ENCODE data around the gene ZNF391. TPM values are rescaled to one million over a fixed set of nuclear protein-coding genes. Genes with fewer than 3 reads are reported as not detected.

The ZNF391 gene
- total RNA-seq, 1 donor from 2014 or later, result 14.2 TPM

DNA sequence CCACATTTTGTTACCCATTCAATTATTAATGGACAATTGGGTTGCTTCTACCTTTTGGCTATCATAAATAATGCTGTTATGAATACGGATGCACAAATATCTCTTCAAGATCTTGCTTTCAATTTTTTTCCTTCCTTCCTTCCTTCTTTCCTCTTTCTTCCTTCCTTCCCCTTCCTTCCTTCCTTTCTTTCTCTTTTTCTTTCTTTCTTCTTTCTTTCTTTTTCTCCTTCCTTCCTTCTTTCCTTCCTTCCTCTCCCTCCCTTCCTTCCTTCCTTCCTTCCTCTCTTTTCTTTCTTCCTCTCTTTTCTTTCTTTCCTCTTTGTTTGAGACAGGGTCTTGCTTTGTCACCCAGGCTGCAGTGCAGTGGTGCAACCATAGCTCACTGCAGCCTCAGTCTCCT lies 45.2 kb downstream of the ZNF391 start:
- Histone ChIP-seq H3K4me1 (no peaks in the 10 kb centered on the region), H3K9me3 (no peaks in the 10 kb centered on the region)
- intact Hi-C loops (cut with DNase I), result no loop called here

GRCh38 chr6:27439371-27439770 lies 50.8 kb downstream of the ZNF391 start:
- intact Hi-C loops (cut with DNase I), result no loop called here

More for the DNA sequence above, 45.2 kb downstream of the ZNF391 start:
- no peak for DNase-seq (ENCODE audit: extremely low spot score in 2 of 2)
- H3K27me3 ChIP-seq, result no peaks in the 10 kb centered on the region
- no peak overlapping the region for H3K4me3 ChIP-seq
- no peak overlapping the region for H3K27ac ChIP-seq
- TF ChIP-seq CTCF (IDR thresholded peaks at IDR 0.05) (no peak), POLR2A (IDR thresholded peaks at IDR 0.05) (no peak), POLR2AphosphoS5 (IDR thresholded peaks at IDR 0.05; ENCODE audit: insufficient read depth in 1 of 2, low read depth in 1 of 2) (no peak)
- no peaks in the 10 kb centered on the region for H3K36me3 ChIP-seq

GRCh38 chr6:27441001-27441400 lies 52.4 kb downstream of the ZNF391 start:
- H3K4me1 ChIP-seq, result no peaks in the 10 kb centered on the region
- H3K27me3 ChIP-seq, result no peaks in the 10 kb centered on the region
- no peak for TF ChIP-seq POLR2A (IDR thresholded peaks at IDR 0.05)
- TF ChIP-seq POLR2AphosphoS5 (IDR thresholded peaks at IDR 0.05; ENCODE audit: insufficient read depth in 1 of 2, low read depth in 1 of 2), result no peak
- TF ChIP-seq CTCF (IDR thresholded peaks at IDR 0.05), result no peak
- DNase-seq (ENCODE audit: extremely low spot score in 2 of 2), result no peak
- no peak overlapping the region for H3K27ac ChIP-seq
- H3K4me3 ChIP-seq, result no peak overlapping the region
- H3K36me3 ChIP-seq, result no peaks in the 10 kb centered on the region
- H3K9me3 ChIP-seq, result no peaks in the 10 kb centered on the region
- intact Hi-C loops (cut with DNase I), result no loop called here

More at GRCh38 chr6:27439371-27439770, 50.8 kb downstream of the ZNF391 start:
- TF ChIP-seq POLR2A (IDR thresholded peaks at IDR 0.05), result no peak
- TF ChIP-seq CTCF (IDR thresholded peaks at IDR 0.05), result no peak
- no peak for TF ChIP-seq POLR2AphosphoS5 (IDR thresholded peaks at IDR 0.05; ENCODE audit: insufficient read depth in 1 of 2, low read depth in 1 of 2)
- Histone ChIP-seq H3K4me3 (no peak overlapping the region), H3K4me1 (no peaks in the 10 kb centered on the region), H3K27me3 (no peaks in the 10 kb centered on the region), H3K27ac (no peak overlapping the region), H3K9me3 (no peaks in the 10 kb centered on the region), H3K36me3 (no peaks in the 10 kb centered on the region)
- no peak for DNase-seq (ENCODE audit: extremely low spot score in 2 of 2)

DNA sequence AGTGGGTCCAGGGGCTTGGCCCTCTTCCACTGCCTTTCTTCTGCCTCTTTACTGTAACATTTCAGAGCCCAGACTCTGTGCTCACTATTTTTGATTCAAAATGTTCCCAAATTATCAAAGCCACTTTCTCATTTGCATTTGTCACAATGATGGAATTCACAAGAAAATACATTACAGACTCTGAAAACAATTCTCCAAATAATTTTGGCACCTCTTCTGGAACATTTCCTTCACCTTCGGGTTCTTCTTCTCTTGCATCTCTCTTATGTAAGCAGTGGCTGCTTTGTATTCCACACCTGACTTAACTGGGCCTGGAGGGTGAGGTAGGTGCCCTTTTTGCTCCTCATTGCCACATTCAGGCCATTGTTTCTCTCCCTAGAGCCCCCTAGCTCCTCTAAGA lies 54.4 kb downstream of the ZNF391 start:
- Histone ChIP-seq H3K4me1 (no peaks in the 10 kb centered on the region), H3K4me3 (no peak overlapping the region), H3K9me3 (peaks cover 4% of the 10 kb centered on the region), H3K36me3 (no peaks in the 10 kb centered on the region), H3K27me3 (no peaks in the 10 kb centered on the region), H3K27ac (no peak overlapping the region)
- DNase-seq (ENCODE audit: extremely low spot score in 2 of 2), result no peak
- TF ChIP-seq POLR2A (IDR thresholded peaks at IDR 0.05) (no peak), POLR2AphosphoS5 (IDR thresholded peaks at IDR 0.05; ENCODE audit: insufficient read depth in 1 of 2, low read depth in 1 of 2) (no peak), CTCF (IDR thresholded peaks at IDR 0.05) (no peak)
- intact Hi-C loops (cut with DNase I), result no loop called here

- no peak for DNase-seq (ENCODE audit: extremely low spot score in 2 of 2)
These were observed 59.9 kb downstream of the ZNF391 start for GRCh38 chr6:27448456-27448855.

More at GRCh38 chr6:27448456-27448855, 59.9 kb downstream of the ZNF391 start:
- intact Hi-C loops (cut with DNase I), result no loop called here
- TF ChIP-seq CTCF (IDR thresholded peaks at IDR 0.05), result no peak
- Histone ChIP-seq H3K9me3 (peaks cover 30% of the 10 kb centered on the region), H3K36me3 (peaks cover 0 to 34% of the 10 kb centered on the region in 2 donors), H3K27ac (no peak overlapping the region), H3K4me3 (no peak overlapping the region), H3K4me1 (no peaks in the 10 kb centered on the region), H3K27me3 (no peaks in the 10 kb centered on the region)

Measured in vagina (tissue), 2 donors.